Activated CD4-positive, alpha-beta T cell treated with anti-CD3 and anti-CD28 coated beads for 24 hours (primary cell): ENCODE measurements around the gene CFAP99.

ENCODE experiments used
- DNase-seq, 2 donors: peaks; one replicate each; pipeline ENCODE4 v3.0.0-alpha.2; 2020; ENCODE audit warnings: low read depth in 2 of 2

CFAP99 gene

DNA sequence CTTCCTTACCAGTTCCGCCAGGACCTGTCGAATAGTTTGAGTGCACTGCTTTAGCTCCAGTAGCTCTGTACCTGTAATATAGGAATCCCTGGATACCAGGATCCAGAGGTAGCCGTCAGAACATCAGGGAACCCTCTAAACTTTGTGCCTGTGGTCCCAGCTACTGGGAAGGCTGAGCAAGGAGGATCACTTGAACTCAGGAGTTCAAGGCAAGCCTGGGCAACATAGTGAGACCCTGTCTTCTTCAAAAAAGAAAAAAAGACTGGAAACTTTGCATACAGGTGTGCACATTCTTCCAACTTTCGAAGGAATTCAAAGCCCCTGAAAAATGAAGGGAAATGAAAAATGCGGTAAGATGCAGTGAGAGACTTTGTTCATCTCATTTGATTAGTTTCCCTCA is 85.1 kb downstream of the CFAP99 start:
- no peak for DNase-seq

DNA sequence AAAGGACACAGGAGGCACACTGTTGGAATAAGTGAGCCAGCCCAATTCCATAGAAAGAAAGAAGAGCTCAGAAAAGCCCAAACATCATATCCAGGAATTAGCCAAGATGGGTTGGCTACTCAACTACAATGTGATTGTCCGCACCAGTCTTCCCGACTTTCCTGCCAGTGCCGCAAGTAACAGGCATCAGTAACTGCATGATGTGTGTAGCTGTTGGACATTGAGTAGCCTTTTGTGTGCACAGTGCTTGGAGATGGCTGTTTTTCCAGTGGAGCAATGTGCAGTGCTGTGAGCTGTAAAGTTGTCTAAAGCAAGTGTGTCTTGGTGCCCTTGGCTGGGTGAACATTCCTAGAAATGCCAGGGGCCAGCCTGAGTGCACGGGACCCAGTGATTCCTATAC is 88.5 kb downstream of the CFAP99 start:
- DNase-seq, result no peak

DNA sequence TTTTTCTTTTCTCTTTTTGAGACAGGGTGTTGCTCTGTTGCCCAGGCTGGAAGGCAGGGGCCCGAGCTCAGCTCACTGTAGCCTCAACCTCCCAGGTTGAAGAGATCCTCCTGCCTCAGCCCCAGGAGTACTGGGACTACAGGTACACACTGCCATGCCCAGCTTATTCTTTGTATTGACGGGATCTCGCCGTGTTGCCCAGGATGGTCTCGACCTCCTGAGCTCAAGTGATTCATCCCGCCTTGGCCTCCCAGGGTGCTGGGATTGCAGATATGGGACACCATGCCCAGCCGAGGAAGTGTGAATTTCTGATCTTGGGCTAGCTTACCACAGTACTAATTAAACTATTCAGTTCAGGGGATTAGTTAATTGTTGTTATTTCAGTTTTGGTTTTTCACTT is 89.1 kb downstream of the CFAP99 start:
- DNase-seq, result no peak

DNA sequence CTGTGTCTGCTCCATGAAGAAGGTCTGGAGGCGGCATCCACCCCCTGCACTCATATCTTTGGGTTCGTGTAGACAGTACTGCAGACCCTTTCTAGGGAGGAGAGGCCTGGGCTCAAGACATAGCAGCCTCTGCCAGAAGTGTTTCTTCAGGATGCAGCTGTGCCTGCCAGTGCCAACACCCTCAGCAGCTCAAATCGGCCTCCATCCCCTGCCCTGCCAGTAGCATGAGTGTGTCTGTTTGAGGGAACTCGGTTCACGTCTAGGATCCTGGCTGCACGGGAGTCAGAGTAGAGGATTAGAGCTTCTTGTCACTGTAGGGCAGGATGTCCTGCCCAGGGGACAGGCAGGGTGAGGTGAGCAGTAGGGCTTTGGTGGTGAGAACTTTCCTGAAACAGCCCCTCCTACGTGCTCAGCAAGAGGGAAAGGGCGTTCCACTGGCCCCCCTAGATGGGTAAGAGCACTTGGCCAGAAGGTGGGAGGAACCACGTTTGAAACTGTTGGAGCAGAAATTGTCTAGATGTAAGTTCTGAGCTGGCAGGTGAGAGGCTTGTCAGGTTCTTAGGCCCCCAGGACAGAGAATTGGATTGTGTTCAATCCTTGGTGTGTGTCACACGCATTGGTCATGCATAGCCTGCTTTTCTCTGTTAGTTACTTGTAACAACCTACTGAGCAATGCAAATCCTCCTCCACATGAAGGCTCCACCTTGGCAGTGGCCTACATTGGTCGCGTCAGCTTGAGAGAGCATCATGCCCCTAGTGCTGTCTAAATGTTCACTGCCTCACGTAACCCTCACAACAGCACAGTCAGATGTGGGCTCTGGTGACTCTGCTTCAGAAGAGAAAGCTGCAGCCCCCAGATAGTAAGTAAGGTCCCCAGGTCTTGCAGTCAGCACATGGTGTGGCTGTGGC is 91.8 kb downstream of the CFAP99 start:
- DNase-seq, result no peak

- DNase-seq, result no peak
Measured at GRCh38 chr4:2511645-2512131, 92.9 kb downstream of the CFAP99 start.
